ENCODE data around the gene FBXW7.

The FBXW7 gene

DNA sequence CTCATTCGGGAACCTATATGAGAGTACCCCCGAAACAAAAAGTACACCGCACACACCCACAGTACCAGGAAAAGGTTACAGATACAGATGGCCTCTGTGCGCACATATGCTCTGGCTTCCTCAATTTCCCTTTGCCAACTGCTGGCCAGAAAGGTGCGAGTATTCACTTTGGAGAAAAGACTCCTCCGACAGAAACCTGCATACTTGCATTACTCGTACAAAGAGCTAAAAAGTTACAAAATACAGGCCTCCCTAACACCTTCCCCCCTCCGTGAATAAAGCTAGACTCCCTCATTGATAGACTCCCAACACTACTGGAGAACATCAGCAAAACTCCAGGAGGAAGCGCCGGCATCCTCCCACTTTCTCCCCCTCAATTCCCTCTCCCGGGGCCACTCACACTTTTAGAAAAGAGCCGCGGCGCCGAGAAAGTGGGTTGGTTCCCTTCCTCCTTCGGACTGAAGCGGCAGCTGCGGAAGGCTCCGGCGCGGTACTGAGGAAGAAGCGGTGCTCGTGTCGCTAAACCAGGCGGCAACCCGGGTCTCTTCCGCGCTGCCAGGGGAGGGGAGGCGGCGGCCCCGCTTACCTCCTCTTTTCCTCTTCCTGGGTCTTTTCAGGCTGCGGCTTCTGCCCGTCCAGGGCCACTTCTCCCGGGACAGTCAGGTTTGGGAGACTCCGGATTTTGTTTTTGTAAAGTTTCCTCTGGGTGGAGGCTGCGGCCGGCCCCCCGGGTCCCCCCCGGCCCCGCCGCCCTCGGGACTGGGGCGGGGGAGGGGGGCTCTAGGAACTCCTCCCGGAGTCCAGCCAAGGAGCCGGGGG lies 1.1 kb downstream of the FBXW7 start:
- peak overlapping the region; percentile 95 to 99 (median 96) for H3K4me3 Mint-ChIP-seq
- H3K27me3 Mint-ChIP-seq (ENCODE audit: low read depth) = no peaks in the 10 kb centered on the region
- H3K4me1 Mint-ChIP-seq = peaks cover 60% of the 10 kb centered on the region
- peak overlapping the region; percentile 48 to 58 (median 57) for H3K27ac Mint-ChIP-seq
- no peaks in the 10 kb centered on the region for H3K36me3 Mint-ChIP-seq (ENCODE audit: low read depth)
- no peaks in the 10 kb centered on the region for H3K9me3 Mint-ChIP-seq
- TF ChIP-seq, protein P1, sequence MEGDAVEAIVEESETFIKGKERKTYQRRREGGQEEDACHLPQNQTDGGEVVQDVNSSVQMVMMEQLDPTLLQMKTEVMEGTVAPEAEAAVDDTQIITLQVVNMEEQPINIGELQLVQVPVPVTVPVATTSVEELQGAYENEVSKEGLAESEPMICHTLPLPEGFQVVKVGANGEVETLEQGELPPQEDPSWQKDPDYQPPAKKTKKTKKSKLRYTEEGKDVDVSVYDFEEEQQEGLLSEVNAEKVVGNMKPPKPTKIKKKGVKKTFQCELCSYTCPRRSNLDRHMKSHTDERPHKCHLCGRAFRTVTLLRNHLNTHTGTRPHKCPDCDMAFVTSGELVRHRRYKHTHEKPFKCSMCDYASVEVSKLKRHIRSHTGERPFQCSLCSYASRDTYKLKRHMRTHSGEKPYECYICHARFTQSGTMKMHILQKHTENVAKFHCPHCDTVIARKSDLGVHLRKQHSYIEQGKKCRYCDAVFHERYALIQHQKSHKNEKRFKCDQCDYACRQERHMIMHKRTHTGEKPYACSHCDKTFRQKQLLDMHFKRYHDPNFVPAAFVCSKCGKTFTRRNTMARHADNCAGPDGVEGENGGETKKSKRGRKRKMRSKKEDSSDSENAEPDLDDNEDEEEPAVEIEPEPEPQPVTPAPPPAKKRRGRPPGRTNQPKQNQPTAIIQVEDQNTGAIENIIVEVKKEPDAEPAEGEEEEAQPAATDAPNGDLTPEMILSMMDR (IDR thresholded peaks at IDR 0.05; ENCODE audit: unreplicated experiment in 3 of 3) = no peak

DNA sequence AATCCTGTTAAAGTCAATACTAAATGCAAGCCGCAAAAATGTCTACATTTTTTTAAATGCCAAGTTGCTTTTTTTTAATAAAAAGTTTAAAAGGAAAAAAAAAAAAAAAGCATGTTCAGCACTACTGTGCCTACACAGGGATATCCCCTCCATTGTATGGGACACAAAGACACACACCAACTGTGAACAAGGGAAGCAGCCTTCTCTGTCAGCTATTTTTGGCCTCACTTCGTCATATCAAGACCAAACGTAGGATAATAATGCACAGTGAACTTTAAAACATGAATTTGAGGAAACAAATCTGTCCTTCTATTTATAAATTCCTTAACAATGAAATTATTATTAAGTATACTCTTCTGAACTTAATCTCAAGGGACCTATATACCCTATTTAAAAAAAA lies 4.4 kb downstream of the FBXW7 start:
- TF ChIP-seq, protein P1 (IDR thresholded peaks at IDR 0.05; ENCODE audit: unreplicated experiment in 3 of 3) = no peak
- Mint-ChIP-seq H3K9me3 (no peaks in the 10 kb centered on the region), H3K27ac (no peak overlapping the region), H3K36me3 (ENCODE audit: low read depth) (no peaks in the 10 kb centered on the region), H3K27me3 (ENCODE audit: low read depth) (no peaks in the 10 kb centered on the region), H3K4me3 (no peak overlapping the region), H3K4me1 (peaks cover 39% of the 10 kb centered on the region)

DNA sequence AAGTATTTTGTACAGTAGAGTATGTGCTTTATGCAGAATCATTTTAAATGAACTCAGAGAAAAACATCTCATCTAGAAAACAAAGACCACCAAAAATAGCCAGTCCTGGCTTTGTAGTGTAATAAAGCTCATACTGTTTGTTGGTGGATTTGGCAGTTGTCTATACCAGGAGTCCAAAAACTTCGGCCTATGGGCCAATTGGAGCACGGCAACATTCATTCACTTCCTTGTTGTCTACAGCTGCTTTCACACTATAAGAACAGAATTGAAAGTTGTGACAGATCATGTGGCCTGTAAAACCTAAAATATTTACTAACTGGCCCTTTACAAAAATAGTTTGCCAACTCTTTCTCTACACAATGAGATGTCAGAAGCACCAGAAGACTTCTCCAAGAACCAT lies 5.3 kb downstream of the FBXW7 start:
- H3K4me3 Mint-ChIP-seq = no peak overlapping the region
- H3K36me3 Mint-ChIP-seq (ENCODE audit: low read depth) = no peaks in the 10 kb centered on the region
- H3K27me3 Mint-ChIP-seq (ENCODE audit: low read depth) = no peaks in the 10 kb centered on the region
- no peak overlapping the region for H3K27ac Mint-ChIP-seq
- TF ChIP-seq, protein P1 (IDR thresholded peaks at IDR 0.05; ENCODE audit: unreplicated experiment in 3 of 3) = no peak
- peaks cover 36% of the 10 kb centered on the region for H3K4me1 Mint-ChIP-seq
- no peaks in the 10 kb centered on the region for H3K9me3 Mint-ChIP-seq

DNA sequence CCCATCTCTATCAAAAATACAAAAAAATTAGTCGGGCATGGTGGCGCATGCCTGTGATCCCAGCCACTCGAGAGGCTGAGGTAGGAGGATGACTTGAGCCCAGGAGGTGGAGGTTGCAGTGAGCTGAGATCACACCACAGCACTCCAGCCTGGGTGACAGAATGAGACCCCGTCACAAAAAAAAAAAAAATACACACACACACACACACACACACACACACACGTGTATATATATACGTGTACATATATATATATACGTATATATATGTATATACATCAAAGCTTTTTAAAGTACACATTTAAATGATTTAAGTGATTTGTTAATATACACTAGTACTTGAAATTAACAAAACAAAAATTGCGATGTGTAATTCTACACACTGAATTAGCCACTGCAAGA lies 6.0 kb downstream of the FBXW7 start:
- Mint-ChIP-seq H3K4me1 (peaks cover 36% of the 10 kb centered on the region), H3K36me3 (ENCODE audit: low read depth) (no peaks in the 10 kb centered on the region), H3K27me3 (ENCODE audit: low read depth) (no peaks in the 10 kb centered on the region), H3K4me3 (no peak overlapping the region), H3K27ac (no peak overlapping the region), H3K9me3 (no peaks in the 10 kb centered on the region)
- TF ChIP-seq, protein P1 (IDR thresholded peaks at IDR 0.05; ENCODE audit: unreplicated experiment in 3 of 3) = no peak

DNA sequence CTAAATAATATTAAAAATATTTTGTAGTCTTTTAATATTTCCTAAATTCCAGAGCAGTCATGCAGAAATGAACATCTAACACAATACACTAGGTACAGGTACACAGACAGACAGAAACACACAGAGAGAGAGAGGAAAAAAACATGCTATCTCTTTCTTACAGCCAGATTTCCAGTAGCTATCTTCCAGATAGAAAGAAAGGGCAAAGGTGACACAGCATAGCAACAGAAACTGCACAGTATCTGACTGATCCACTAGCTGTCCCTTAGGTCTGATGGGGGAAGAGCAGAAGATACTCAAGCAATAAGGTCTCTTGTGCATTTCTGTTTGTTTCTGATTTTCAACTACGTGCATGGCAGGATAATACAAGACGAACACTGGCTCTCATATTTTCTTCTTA lies 7.8 kb downstream of the FBXW7 start:
- H3K27me3 Mint-ChIP-seq (ENCODE audit: low read depth) = no peaks in the 10 kb centered on the region
- H3K9me3 Mint-ChIP-seq = no peaks in the 10 kb centered on the region
- no peak overlapping the region for H3K4me3 Mint-ChIP-seq
- H3K36me3 Mint-ChIP-seq (ENCODE audit: low read depth) = no peaks in the 10 kb centered on the region
- TF ChIP-seq, protein P1 (IDR thresholded peaks at IDR 0.05; ENCODE audit: unreplicated experiment in 3 of 3) = no peak
- H3K4me1 Mint-ChIP-seq = peaks cover 20% of the 10 kb centered on the region
- H3K27ac Mint-ChIP-seq = no peak overlapping the region

DNA sequence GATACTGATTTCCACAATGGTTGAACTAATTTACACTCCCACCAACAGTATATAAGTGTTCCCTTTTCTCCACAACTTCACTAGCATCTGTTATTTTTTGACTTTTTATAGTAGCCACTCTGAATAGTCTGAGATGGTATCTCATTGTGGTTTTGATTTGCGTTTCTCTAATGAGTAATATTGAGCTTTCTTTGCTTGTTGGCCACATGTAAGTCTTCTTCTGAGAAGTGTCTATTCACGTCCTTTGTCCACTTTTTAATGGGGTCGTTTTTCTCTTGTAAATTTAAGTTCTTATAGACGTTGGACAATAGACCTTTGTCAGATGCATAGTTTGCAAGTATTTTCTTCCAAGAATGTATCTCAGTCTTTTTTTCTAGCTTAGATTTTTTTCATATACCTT lies 10.0 kb downstream of the FBXW7 start:
- TF ChIP-seq, protein P1 (IDR thresholded peaks at IDR 0.05; ENCODE audit: unreplicated experiment in 3 of 3) = no peak
- H3K4me3 Mint-ChIP-seq = no peak overlapping the region
- peaks cover 3% of the 10 kb centered on the region for H3K36me3 Mint-ChIP-seq (ENCODE audit: low read depth)
- H3K4me1 Mint-ChIP-seq = peaks cover 5% of the 10 kb centered on the region
- no peaks in the 10 kb centered on the region for H3K27me3 Mint-ChIP-seq (ENCODE audit: low read depth)
- no peak overlapping the region for H3K27ac Mint-ChIP-seq
- no peaks in the 10 kb centered on the region for H3K9me3 Mint-ChIP-seq
